DMS79 treated with DMSO at 0.1 percent for 48 hours (cell line): ENCODE data around the gene TRA2A.
A peak's percentile ranks its signal among the peaks of the same experiment; 100 is the strongest.
"Not testable (repeated sequence)": the region's sequence is repeated elsewhere in the genome, so short reads cannot be mapped to it uniquely, and the experiment has no call there.

Experiments used
- DNase-seq: peaks from one replicate; lab custom pipeline; 2025; lab: John Stamatoyannopoulos, UW

Gene TRA2A

DNA sequence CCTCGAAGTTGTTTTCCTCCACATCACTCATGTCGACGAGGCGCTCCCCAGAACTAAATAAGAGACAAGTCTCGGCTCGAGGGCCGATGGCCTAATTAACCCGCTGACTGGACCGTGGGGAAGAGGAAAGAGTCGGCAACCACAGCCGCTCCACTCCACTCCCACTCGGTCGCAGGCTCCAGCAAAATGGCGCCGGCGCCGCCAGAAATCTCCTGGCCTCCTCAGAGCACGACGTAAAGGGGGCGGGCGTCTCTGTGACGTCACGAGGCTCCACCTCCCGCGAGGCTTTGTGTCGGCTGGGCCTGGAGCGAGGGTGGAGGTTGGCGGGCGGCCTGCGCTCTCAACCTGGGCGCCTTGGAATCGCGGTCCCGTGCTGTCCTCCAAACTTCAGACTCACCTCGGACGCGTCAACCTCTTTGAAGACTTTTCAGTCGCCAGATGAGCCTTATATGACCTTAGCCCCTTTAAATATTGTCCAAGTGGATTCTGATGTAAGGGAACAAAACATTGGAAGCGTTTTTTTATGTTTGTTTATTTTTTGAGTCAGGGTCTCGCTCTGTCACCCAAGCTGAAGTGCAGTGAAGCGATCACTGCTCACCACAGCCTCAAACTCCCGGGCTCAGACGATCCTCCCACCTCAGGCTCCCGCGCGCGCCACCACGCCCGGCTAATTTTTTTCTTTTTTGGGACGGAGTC, at the start of gene TRA2A:
Gene TRA2A (minus strand): TSS at position 188 of the 696 bp plus-strand sequence. CDS start 157 bp downstream, at position 31.
- DNase-seq: peak; percentile 91

DNA sequence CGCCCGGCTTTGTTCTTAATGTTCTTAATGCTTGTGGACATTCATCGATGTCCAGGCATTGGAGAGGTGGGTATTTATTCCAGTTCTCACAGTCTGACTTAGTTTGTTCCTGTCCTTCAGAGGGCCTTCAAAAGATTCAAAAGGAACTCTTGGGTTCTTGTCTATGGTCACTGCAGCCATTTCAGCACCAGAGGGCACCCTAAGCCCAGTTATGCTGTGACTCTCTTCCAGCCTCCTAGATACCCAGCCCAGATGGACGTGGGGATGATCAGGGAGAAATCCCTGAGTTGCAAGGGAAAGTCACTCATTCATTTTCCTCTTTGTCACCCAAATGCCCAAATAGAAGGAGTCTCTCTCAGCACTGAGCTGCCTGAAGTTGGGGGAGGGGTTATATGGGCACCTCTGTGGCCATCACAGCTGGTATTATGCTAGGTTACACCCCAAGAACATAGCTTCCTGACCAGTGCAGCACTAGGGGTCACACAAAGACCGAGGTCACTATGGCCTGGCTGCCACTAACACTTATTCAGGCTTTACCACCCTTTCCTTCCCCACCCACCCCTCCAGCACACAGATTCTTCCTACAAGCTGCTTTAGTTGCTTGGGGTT, 38.9 kb upstream of the TRA2A start:
- DNase-seq: peak; percentile 64

DNA sequence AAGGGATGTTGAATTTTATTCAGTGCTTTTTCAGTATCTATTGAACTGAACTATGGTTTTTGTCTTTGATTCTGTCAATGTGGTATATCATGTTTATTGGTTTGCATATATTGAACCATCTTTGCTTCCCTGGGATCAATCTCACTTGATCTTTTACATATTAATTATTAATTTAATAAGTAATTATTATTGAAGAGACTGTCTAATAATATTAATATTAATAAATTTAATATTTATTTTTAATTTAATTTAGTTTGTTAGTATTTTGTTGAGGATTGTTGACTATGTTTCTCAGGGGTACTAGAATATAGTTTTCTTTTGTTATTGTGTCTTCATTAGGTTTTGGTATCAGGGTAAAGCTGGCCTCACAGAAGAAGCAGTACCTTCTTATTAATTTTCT, 26.5 kb upstream of the TRA2A start:
- no peak for DNase-seq

DNA sequence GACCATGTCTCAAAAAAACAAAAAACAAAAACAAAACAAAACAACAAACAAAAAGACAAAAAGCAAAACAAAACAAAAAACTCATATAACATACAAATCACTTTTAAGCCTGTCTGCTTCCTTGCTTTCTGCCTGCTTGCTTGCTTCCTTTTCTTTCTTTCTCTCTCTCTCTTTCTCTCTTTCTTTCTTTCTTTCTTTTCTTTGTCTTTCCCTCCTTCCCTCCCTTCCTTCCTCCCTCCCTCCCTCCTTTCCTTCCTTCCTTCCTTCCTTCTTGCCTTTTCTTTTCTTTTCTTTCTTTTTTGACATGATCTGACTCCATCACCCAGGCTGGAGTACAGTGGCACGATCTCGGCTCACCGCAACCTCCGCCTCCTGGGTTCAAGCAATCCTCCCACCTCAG, 15.9 kb upstream of the TRA2A start:
- DNase-seq: no peak

DNA sequence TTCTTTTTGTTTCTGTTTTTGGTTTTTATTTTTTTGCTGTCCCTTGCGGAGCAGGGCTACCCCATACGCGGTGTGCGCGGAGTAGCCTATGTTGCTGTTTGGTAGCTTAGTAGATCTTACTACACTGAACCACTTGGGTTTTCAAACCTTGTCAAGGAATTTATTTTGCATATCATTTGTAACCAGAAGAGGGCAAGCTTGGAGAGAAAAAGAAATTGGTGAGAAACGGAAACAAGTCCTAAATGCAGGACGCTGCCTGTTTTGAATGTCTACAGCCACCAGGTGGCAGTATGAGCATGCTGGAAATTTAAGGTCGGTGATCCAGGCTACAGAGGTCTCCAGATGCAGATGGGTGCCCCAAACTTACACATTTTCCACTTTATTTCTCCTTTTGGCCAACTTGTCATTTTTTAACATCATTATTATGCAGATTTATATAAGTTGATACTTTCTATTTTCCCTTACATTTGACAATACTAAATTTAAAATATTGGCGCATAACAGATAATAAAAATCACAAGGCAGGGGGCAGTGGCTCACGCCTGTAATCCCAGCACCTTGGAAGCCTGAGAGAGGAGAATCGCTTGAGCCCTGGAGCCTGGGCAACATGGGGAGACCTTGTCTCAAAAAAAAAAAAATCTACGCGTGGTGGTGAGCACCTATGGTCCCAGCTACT, 15.3 kb upstream of the TRA2A start:
- DNase-seq: peak; percentile 88

DNA sequence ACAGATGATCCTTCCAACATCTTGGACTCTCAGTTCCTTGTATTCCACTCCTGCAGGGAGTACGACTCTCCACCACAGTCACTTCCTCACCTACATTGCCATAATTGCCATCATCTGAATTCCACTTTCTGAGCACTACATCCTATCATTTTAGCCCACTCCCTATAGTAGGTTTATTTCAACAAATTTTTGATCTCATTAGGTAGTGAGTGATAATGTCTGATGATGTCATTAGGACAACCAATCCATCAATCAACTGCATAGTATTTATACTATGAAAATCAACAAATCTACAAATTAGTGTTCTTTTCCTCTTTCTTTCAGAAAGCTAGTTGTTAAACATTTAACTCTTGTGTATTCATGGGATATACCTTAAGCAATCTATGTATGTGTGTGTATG, 13.7 kb upstream of the TRA2A start:
- DNase-seq: no peak

DNA sequence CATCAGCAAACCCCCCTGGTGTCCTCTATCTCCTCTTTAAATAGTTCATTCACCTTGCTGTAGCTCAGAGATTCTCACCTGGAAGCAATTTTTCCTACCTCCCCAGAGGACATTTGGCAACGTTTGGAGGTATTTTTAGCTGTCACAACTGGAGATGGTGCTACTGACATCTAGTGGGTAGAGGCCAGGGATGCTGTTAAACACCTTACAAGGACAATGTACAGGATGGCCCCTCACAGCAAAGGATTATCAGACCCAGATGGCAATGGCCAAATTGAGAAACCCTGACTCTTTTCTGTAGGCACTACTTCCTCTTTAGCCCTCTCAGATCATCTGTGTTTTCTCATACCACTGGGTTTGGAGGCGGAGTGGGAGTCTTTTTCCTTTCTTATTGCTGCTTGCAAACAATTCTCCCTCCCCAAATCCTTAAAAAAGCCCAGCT, 13.2 kb upstream of the TRA2A start:
- peak; percentile 64 for DNase-seq

DNA sequence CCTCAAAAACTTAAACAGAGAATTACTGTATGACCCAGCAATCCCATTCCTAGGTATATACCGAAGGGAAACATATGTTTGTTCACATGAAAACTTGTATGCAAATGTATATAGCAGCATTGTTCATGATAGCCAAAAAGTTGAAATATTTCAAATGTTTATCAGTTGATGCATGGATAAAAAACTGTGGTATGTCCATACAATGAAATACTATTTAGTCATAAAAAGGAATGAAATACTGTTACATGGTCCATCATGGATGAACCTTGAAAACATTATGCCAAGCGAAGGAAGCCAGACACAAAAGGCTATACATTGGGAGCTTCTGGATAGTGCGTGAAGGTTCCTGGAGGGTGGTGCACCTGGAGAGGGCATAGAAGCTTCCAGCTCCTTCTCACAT, 11.0 kb upstream of the TRA2A start:
- no peak for DNase-seq

DNA sequence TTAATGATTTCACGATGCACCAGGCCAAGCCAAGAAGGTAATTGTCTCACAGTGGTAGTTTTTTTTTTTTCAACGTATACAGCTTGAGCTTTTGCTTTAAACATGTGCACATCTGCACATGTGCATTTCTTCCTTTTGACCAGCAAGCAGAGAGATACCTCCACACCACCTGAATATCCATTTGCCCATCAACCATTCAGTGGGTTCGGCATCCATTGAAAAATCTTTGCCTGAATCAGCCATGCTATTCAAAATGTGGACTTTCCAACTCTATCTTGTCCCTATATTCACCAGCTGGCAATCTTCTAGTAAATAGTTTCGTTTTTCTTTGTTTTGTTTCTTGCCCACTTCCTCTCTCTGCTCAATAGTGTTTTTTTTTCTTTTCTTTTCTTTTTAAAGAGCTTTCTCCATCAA, 7.7 kb upstream of the TRA2A start:
- DNase-seq: no peak

DNA sequence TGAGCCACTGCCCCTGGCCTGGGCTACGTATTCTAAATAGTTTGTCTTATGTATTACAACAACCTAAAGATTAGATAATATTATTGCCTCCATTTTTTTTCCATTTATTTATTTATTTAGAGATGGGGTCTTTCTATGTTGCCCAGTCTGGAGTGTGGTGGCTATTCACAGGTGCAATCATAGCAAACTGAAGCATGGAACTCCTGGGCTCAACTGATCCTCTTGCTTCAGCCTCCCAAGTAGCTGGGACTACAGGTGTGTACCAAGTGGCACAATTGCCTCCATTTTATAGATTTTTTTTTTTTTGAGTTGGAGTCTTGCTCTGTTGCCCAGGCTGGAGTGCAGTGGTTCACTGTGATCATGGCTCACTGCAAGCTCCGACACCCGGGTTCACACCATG, 6.5 kb upstream of the TRA2A start:
- no peak for DNase-seq

DNA sequence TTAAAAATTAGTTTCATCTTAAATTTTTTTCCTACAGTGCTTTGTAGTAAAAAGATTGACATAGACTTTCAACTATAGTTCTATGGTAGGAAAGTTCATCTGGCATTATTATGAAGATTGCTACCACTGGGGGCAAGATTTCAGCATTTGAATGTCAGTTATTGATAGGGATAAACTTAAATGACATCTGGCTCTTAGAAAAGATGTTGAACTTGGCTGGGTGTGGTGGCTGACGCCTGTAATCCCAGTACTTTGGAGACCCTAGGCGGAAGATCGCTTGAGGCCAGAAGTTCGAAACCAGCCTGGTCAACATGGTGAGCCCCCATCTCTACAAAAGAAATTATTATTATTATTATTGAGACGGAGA, 1.4 kb upstream of the TRA2A start:
- DNase-seq: no peak

DNA sequence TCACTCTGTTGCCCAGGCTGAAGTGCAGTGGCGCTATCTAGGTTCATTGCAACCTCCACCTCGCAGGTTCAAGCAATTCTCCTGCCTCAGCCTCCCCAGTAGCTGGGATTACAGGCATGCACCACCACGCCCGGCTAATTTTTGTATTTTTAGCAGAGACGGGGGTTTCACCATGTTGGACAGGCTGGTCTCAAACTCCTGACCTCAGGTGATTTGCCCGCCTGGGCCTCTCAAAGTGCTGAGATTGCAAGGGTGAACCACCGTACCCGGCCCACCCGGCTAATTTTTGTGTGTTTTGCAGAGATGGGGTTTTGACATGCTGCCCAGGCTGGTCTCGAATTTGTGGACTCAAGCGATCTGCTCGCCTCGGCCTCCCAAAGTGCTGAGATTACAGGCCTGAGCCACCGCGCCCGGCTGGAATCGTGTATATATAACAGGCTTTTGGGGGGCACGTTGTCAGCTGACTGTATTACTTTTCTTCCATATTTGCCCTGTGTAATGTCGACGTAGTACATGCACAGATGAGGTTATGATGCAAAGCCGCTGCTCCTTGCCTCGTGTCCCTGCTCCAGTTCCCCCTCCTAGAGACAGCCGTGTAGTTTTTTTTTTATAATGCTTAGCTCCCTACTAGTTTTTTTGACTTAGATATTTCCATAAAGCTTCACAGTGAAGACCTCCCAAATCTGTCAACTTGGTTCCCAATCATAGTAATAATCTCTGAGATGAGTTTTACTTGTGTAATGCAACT, 883 bp upstream of the TRA2A start:
- DNase-seq: no peak

DNA sequence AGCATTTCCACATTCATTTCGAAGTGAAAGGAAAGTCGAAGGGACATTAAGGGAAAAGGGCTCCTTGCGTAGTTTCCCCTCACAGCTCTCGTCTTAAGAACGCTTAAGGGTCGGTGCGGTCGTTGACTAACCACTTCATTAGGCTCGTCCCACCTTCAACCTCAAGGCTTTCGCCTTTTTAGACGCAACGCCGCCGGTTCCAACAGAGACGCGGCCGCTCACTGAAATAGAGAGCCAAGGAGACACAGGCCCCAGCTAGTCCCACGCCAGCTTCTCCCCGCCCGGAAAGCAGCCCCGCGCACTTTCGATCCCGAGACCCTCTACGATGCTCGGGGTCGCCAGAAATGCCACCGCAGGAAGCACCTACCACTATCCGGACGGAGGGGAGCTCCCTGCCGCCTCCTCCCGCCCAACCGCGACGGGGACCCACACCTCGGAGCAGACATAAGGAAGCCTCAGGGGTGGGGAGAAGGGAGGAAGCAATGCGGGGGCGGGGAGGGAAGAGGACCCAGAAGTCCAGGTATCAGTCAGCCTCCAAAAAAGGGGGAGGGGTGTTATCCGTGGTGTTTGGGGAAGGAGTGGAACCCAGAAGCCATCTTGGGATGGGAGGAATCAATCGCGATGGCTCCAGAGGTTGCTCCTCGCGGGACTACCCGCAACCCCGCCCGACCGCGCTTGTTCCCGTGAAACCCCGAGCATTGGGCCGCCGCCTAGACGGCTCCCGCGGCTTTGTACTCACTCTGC, 559 bp downstream of the TRA2A start:
- DNase-seq: peak; percentile 82

DNA sequence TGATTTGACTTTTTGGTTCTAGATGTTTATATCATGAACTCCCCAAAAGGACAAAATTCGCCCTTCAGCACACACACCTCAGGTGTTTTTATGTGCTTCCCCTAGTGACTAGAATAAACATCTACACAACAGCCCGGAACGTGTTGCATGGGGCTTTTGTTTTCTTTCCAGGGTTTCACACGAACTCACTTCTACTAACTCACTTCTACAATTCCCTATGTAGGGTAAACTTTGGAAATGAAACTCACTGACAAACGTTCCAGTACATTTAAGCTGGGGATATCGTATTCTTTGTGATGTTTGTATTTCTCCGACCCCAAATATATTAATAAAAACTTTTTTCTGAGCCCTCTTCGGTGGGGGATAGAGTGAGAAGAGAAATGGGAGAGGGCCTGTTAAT, 1.4 kb downstream of the TRA2A start:
- peak; percentile 15 for DNase-seq

DNA sequence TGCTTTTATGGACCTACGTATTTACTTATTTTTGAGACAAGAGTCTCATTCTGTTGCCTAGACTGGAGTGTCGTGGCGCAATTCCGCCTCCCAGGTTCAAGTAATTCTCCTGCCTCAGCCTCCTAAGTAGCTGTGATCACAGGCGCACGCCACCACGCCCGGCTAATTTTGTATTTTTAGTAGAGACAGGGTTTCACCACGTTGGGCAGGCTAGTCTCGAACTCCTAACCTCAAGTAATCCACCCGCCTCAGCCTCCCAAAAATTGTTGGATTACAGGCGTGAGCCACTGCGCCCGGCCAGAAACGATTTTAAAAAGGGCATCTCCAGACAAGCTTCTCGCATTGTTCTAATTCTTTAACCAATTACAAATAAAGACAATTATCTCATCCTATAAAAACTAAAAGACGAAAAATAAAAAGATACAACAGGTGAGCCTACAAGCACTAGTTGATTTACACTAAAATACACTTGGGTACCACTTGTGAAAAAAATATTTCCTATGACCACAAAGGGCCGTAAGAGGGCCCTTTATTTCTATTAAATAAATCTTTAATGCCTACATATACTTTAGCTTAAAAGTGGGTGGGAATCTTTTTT, 2.4 kb downstream of the TRA2A start:
- no peak for DNase-seq

DNA sequence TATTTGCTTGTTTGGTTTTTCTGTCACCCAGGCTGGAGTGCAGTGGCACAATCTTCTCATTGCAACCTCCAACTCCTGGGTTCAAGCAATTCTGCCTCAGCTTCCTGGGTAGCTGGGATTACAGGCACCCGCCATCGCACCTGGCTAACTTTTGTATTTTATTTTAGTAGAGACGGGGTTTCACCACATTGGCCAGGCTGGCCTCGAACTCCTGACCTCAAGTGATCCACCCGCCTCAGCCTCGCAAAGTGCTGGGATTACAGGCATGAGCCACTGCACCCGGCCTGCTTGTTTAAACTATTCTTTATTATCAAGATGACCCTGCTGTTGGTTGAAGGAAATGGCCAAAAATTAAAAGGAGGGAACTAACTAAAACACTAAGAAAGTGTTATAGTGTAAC, 6.2 kb downstream of the TRA2A start:
- not testable (repeated sequence) for DNase-seq

DNA sequence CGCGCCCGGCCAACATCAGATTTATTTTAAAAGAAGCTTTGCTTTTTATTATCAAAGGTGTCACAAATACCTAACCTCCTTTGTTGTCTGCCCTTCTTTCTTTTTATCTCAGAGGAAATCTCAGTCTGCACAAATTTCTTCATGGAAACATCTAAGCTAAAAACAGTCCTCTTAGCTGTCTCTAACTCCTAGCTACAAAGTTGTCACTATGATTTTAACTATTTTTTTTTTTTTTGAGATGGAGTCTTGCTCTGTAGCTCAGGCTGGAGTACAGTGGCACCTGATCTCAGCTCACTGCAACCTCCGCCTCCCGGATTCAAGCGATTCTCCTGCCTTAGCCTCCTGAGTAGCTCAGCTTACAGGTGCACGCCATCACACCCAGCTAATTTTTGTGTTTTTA, 7.3 kb downstream of the TRA2A start:
- DNase-seq: no peak

DNA sequence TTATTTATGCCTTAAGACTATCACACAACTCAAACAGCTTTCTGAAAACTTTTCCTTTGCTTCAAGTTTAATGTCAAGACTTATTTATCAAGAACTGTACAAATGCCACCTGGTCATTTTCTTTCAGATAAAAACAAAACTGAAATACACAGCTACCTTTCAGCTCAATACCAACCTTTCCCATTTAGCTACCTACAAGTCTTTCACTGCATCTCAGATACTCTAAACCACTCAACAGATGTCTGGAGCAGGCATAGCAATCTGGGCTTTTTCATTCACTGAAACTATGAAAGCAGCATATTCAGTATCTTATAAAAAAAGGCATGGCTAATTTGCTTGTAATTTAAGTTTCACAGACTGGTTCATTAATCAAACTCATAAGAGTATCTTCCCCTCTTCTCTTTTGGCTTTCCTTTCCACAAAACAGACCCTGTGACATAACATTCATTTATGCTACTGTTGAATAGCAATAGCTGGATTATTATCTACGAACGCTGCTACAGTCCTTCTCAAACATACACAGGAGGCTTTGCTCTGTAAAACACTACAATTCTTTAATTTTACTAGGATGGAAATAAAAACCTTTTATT, 8.2 kb downstream of the TRA2A start:
- no peak for DNase-seq

DNA sequence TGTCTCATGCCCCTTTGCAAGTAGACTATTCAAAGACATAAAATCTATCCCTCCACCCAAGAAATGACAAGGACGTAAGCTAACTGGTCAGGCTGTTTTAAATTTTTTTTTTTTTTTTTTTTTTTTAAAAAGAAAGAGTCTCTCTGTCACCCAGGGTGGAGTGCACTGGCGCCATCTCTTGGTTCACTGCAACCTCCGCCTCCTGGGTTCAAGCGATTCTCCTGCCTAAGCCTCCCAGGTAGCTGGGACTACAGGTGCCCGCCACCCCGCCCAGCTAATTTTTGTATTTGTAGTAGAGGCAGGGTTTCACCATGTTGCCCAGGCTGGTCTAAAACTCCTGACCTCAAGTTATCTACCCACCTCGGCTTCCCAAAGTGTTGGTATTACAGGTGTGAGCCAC, 11.2 kb downstream of the TRA2A start:
- DNase-seq: no peak

DNA sequence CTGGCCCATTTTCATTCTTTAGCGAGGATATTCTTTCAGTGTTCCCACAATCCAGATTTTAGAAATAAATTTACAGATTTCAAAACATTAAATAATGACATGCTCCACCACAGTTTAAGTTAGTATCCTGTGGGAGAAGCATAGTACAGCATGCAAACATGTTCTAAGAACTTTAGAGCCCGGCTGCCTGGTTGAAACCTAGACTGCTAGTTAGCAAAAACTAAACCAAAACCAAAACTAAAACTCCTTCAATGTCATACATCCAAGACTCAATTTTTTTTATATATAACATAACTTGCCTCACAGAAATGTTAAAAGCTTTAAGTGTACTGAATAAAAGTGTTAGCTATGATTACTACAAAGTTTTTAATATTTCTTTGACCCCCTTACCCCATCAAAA, 17.0 kb downstream of the TRA2A start:
- DNase-seq: no peak

DNA sequence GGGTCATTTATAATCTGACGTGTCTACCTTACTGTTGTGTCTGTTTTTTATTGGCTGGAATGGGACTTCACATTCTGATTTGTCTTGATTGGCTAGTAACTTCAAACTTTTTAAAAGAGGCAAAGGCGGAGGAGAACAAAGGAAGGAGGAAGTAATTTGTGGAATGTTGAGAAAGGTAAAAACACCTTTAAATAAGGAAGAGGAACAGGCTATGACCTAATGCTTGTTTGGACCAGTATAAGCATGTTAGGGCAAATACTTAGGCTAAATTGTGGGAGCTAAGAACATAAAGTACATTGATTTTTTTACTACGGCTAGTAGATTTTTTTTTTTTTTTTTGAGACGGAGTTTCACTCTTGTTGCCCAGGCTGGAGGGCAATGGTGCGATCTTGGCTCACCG, 18.0 kb downstream of the TRA2A start:
- DNase-seq: not testable (repeated sequence)
